Stomach (tissue), 9 donors: ENCODE results near the gene SMIM22. TPM values are rescaled to one million over a fixed set of nuclear protein-coding genes. Genes with fewer than 3 reads are reported as not detected.

Source experiments
- DNase-seq, 2 donors: peaks; one replicate each; pipeline versions ENCODE4 v3.0.0 to v3.0.0-alpha.2; 2013 to 2019
- H3K27ac ChIP-seq, 5 donors: fragments of 200-600 bp in 4 of 5; sonication (generic) in 4 of 5; one replicate each; pipeline ENCODE4 v1.5.1; 2013 to 2019; ENCODE audit warnings: mild to moderate bottlenecking in 1 of 5, moderate library complexity in 1 of 5
- H3K27me3 ChIP-seq, 3 donors: fragments of 200-600 bp; sonication (generic); one replicate each; pipeline ENCODE4 v1.5.1; 2017 to 2019; ENCODE audit warnings: mixed run types in 1 of 3
- H3K36me3 ChIP-seq, 4 donors: fragments of 200-600 bp; sonication (generic); 1 replicate in 3 of 4; 2 replicates in 1 of 4; pipeline ENCODE4 v1.5.1; 2016 to 2019
- H3K4me1 ChIP-seq, 4 donors: fragments of 200-600 bp; sonication (generic); one replicate each; pipeline ENCODE4 v1.5.1; 2016 to 2019
- H3K4me3 ChIP-seq, 4 donors: fragments of 200-600 bp; sonication (generic) in 3 of 4; one replicate each; pipeline ENCODE4 v1.5.1; 2016 to 2019; ENCODE audit warnings: mild to moderate bottlenecking in 1 of 4
- H3K9me3 ChIP-seq, 4 donors: fragments of 200-600 bp; sonication (generic); one replicate each; pipeline ENCODE4 v1.5.1; 2016 to 2019
- EP300 ChIP-seq: sonication (generic); formaldehyde crosslinking; IDR thresholded peaks from one replicate; pipeline ENCODE4 v1.6.1; 2017; ENCODE audit warnings: antibody characterized with exemption
- POLR2A ChIP-seq, 4 donors: fragments of 450-650 bp; IDR thresholded peaks; one replicate each; pipeline ENCODE4 v1.6.1; 2016; ENCODE audit warnings: antibody characterized with exemption in 4 of 4, control low read depth in 2 of 4, mild to moderate bottlenecking in 1 of 4, moderate library complexity in 1 of 4
- POLR2AphosphoS5 ChIP-seq, 3 donors: sonication (generic); formaldehyde crosslinking; IDR thresholded peaks; one replicate each; pipeline ENCODE4 v1.6.1; 2016; ENCODE audit warnings: antibody characterized with exemption in 3 of 3
- WGBS, 5 donors: extraction: QIAGEN DNeasy Blood & Tissue Kit in 3 of 5; methylation state at CpG; one replicate each; pipeline versions ENCODE4 v1.1.5 to v1.1.7; 2013 to 2018; 5-methylcytosine and 5-hydroxymethylcytosine counted together
- intact Hi-C: fragments of 100-400 bp; cut with DNase I; formaldehyde crosslinking; loops from one replicate; pipeline ENCODE4 v1.15.1; 2023; ENCODE audit warnings: low total_unique reads
- polyA plus RNA-seq, 3 donors: library from polyadenylated mRNA; stranded (reverse); fragments of 200-250 nt; gene quantifications; one replicate each; pipeline ENCODE4 v1.2.3, GENCODE V29; 2013
- total RNA-seq, 5 donors: library from RNA; depleted of rRNA; stranded (reverse); fragments of >200 nt; gene quantifications; one replicate each; pipeline versions ENCODE4 v1.1.0 to v1.2.3, GENCODE V29; 2014 to 2016
- TF ChIP-seq, protein P1 (sequence below), 7 experiments: fragments of 450-650 bp in 4 of 7; fragments of 200-600 bp in 3 of 7; sonication (generic) in 3 of 7; IDR thresholded peaks; one replicate each; pipeline ENCODE4 v1.5.1; 2016 to 2019; ENCODE audit warnings: antibody characterized with exemption in 7 of 7, control low read depth in 2 of 7, mild to moderate bottlenecking in 1 of 7
- donor health status: healthy with polysubstance abuse.
- donor health status: Bipolar disorder and iron deficiency.
- donor health status: healthy.

SMIM22 gene
- total and polyA plus RNA-seq, 8 donors, result 20.5 to 1,027 (median 391) TPM

GRCh38 chr16:4747906-4748681 lies 47.1 kb upstream of the SMIM22 start:
- no peaks in the 10 kb centered on the region for H3K9me3 ChIP-seq
- peaks cover 15 to 24% (median 20%) of the 10 kb centered on the region in 4 donors for H3K4me1 ChIP-seq
- intact Hi-C loops, result no loop called here
- H3K27ac ChIP-seq, result no peak overlapping the region
- WGBS, 5 donors, result 76 to 85% (median 82%) methylated on average over 14 of the region's 14 CpGs
- no peak overlapping the region for H3K4me3 ChIP-seq
- H3K27me3 ChIP-seq, result no peaks in the 10 kb centered on the region
- TF ChIP-seq POLR2AphosphoS5 (IDR thresholded peaks at IDR 0.05) (no peak), POLR2A (IDR thresholded peaks at IDR 0.05) (no peak), EP300 (no peak)
- TF ChIP-seq, protein P1, sequence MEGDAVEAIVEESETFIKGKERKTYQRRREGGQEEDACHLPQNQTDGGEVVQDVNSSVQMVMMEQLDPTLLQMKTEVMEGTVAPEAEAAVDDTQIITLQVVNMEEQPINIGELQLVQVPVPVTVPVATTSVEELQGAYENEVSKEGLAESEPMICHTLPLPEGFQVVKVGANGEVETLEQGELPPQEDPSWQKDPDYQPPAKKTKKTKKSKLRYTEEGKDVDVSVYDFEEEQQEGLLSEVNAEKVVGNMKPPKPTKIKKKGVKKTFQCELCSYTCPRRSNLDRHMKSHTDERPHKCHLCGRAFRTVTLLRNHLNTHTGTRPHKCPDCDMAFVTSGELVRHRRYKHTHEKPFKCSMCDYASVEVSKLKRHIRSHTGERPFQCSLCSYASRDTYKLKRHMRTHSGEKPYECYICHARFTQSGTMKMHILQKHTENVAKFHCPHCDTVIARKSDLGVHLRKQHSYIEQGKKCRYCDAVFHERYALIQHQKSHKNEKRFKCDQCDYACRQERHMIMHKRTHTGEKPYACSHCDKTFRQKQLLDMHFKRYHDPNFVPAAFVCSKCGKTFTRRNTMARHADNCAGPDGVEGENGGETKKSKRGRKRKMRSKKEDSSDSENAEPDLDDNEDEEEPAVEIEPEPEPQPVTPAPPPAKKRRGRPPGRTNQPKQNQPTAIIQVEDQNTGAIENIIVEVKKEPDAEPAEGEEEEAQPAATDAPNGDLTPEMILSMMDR (IDR thresholded peaks at IDR 0.05), result no peak
- H3K36me3 ChIP-seq, result peaks cover 24 to 49% (median 45%) of the 10 kb centered on the region in 4 donors
- DNase-seq, result no peak

- WGBS, 5 donors, result 88 to 95% (median 94%) methylated on average over 10 to 16 of the region's 16 CpGs
- H3K27ac ChIP-seq, result no peak overlapping the region
Observed at GRCh38 chr16:4748682-4749411, 46.3 kb upstream of the SMIM22 start.

DNA sequence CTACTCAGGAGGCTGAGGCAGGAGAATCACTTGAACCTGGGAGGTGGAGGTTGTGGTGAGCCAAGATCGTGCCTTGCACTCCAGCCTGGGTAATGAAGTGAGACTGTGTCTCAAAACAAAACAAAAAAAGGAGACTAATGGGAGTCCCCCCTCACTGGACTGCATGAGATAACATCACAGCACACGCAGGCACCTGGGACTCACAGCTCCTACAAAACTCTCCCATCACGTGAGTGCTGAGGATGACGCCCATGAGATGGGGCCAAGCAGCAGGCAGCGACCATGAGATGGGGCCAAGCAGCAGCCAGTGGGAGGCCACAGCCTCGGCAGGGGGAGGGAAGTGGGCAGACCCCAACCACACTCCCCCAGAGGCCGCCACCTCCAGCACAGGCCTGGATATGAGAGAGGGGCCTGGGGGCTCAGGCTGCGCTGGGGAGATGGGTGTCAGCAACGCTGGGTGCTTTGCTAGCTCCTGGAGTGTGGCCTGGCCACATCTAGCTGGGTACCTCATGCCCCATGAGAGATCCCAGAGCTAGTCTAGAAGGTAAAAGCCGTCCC lies 45.4 kb upstream of the SMIM22 start:
- Histone ChIP-seq H3K9me3 (no peaks in the 10 kb centered on the region), H3K27me3 (no peaks in the 10 kb centered on the region), H3K36me3 (peaks cover 32 to 66% (median 62%) of the 10 kb centered on the region in 4 donors), H3K4me3 (no peak overlapping the region), H3K4me1 (peaks cover 12 to 17% (median 16%) of the 10 kb centered on the region in 4 donors), H3K27ac (no peak overlapping the region)
- TF ChIP-seq, protein P1 (IDR thresholded peaks at IDR 0.05), result no peak
- TF ChIP-seq POLR2AphosphoS5 (IDR thresholded peaks at IDR 0.05) (no peak), POLR2A (IDR thresholded peaks at IDR 0.05) (no peak), EP300 (no peak)
- no peak for DNase-seq
- WGBS, 5 donors, result 88 to 94% (median 91%) methylated on average over 5 to 10 of the region's 10 CpGs
- intact Hi-C loops, result no loop called here

More at GRCh38 chr16:4748682-4749411, 46.3 kb upstream of the SMIM22 start:
- intact Hi-C loops, result no loop called here
- peaks cover 12 to 17% (median 16%) of the 10 kb centered on the region in 4 donors for H3K4me1 ChIP-seq
- no peak for TF ChIP-seq EP300
- H3K9me3 ChIP-seq, result no peaks in the 10 kb centered on the region
- H3K27me3 ChIP-seq, result no peaks in the 10 kb centered on the region
- DNase-seq, result no peak
- no peak overlapping the region for H3K4me3 ChIP-seq
- H3K36me3 ChIP-seq, result peaks cover 28 to 57% (median 52%) of the 10 kb centered on the region in 4 donors

- no peak for TF ChIP-seq EP300
- no peak for TF ChIP-seq POLR2A (IDR thresholded peaks at IDR 0.05)
- TF ChIP-seq, protein P1 (IDR thresholded peaks at IDR 0.05), result no peak
- TF ChIP-seq POLR2AphosphoS5 (IDR thresholded peaks at IDR 0.05), result no peak
- Histone ChIP-seq H3K27ac (no peak overlapping the region), H3K4me3 (no peak overlapping the region), H3K9me3 (no peaks in the 10 kb centered on the region), H3K4me1 (peaks cover 12 to 17% (median 16%) of the 10 kb centered on the region in 4 donors), H3K36me3 (peaks cover 35 to 77% (median 73%) of the 10 kb centered on the region in 4 donors), H3K27me3 (no peaks in the 10 kb centered on the region)
- no peak for DNase-seq
- intact Hi-C loops, result no loop called here
- 81 to 89% (median 86%) methylated on average over 8 of the region's 8 CpGs for WGBS, 5 donors
Observed at GRCh38 chr16:4750896-4751295, 44.3 kb upstream of the SMIM22 start.
